HepG2 (cell line): ENCODE measurements around the gene ATP9A. TPM values are rescaled to one million over a fixed set of nuclear protein-coding genes. Genes with fewer than 3 reads are reported as not detected.

Source experiments
- ATAC-seq: fragments of 200-7000 bp; cut with Tn5 transposase; 3 replicates; pipeline ENCODE4 v1.9.1; 2020; ENCODE audit warnings: mild to moderate bottlenecking, moderate library complexity
- BruUV-seq: library from RNA; stranded (reverse); fragments of 400-500 nt; replicated peaks from 2 replicates; lab custom pipeline; 2021; lab: Mats Ljungman, UMichigan
- CTCF ChIA-PET: fragments of 300-600 bp; formaldehyde crosslinking; extraction: SDS; loops from one replicate; lab custom pipeline; 2021; ENCODE audit warnings: low total read pairs, inconsistent platforms, low intra/inter-chr PET ratio; lab: Yijun Ruan, JAX
- POLR2A ChIA-PET: fragments of 350-600 bp; sonication (Branson Sonifier 250); formaldehyde crosslinking; loops from one replicate; lab custom pipeline; 2020; ENCODE audit warnings: antibody characterized with exemption, inconsistent platforms; lab: Yijun Ruan, JAX
- DNase-seq: peaks from one replicate; pipeline ENCODE4 v3.0.0-alpha.2; 2015; ENCODE audit warnings: low spot score
- FAIRE-seq: peaks from 3 replicates; lab custom pipeline; 2011; peaks lifted over from hg19 to GRCh38; lab: Jason Lieb, UNC
- H2AFZ ChIP-seq: one replicate; pipeline ENCODE4 v1.6.1; 2011; ENCODE audit warnings: low read length, inconsistent platforms
- H3K27ac ChIP-seq: fragments of 300-600 bp; 3 replicates; pipeline ENCODE4 v1.8.0; 2011; ENCODE audit warnings: mixed run types, mild to moderate bottlenecking, mixed read lengths, low read length, inconsistent platforms; ENCODE audit not compliant: insufficient read depth; ENCODE audit errors: extremely low read length
- H3K27me3 ChIP-seq, 2 experiments: fragments of 200-600 bp in 1 of 2; 2 replicates in 1 of 2; 3 replicates in 1 of 2; pipeline versions ENCODE4 v1.6.0 to v1.8.0; 2011; ENCODE audit warnings: low read length in 2 of 2, mild to moderate bottlenecking in 2 of 2, moderate library complexity in 2 of 2, inconsistent platforms in 1 of 2; ENCODE audit not compliant: insufficient read depth in 2 of 2, control insufficient read depth in 1 of 2
- H3K36me3 ChIP-seq, 2 experiments: fragments of 200-600 bp in 1 of 2; replicated peaks in 1 of 2; 2 replicates in 1 of 2; 3 replicates in 1 of 2; pipeline versions ENCODE4 v1.5.1 to v1.8.0; 2011; ENCODE audit warnings: low read length in 2 of 2, inconsistent platforms in 1 of 2; ENCODE audit not compliant: insufficient read depth in 2 of 2, control insufficient read depth in 1 of 2
- H3K4me1 ChIP-seq: 2 replicates; pipeline ENCODE4 v1.5.1; 2012; ENCODE audit warnings: low read length, inconsistent platforms; ENCODE audit not compliant: insufficient read depth
- H3K4me2 ChIP-seq: 2 replicates; pipeline ENCODE4 v1.6.0; 2011; ENCODE audit warnings: low read depth, low read length, inconsistent platforms
- H3K4me3 ChIP-seq, 3 experiments: fragments of 200-600 bp in 1 of 3; sonication (generic), shearing (Covaris generic) in 1 of 3; replicated peaks in 1 of 3; 2 replicates each; pipeline ENCODE4 v1.5.1; 2011 to 2016; ENCODE audit warnings: low read length in 3 of 3, inconsistent platforms in 2 of 3, low read depth in 2 of 3, mild to moderate bottlenecking in 2 of 3, control low read depth in 1 of 3, mixed read lengths in 1 of 3; ENCODE audit not compliant: insufficient read depth in 1 of 3
- H3K79me2 ChIP-seq: one replicate; pipeline ENCODE4 v1.6.1; 2011; ENCODE audit warnings: low read length, inconsistent platforms; ENCODE audit not compliant: insufficient read depth
- H3K9ac ChIP-seq: 2 replicates; pipeline ENCODE4 v1.6.0; 2011; ENCODE audit warnings: mild to moderate bottlenecking, low read depth, low read length, inconsistent platforms; ENCODE audit not compliant: insufficient read depth
- H3K9me3 ChIP-seq: 2 replicates; pipeline ENCODE4 v1.5.1; 2012; ENCODE audit warnings: mild to moderate bottlenecking, low read length
- H4K20me1 ChIP-seq: 2 replicates; pipeline ENCODE4 v1.6.0; 2011; ENCODE audit warnings: inconsistent platforms, mild to moderate bottlenecking, low read length, moderate library complexity; ENCODE audit not compliant: insufficient read depth
- PHF20 ChIP-seq: sonication (generic); formaldehyde crosslinking; IDR thresholded peaks from 2 replicates; pipeline ENCODE4 v1.5.0; 2020; ENCODE audit warnings: mild to moderate bottlenecking, missing genetic modification reagents
- TBP ChIP-seq: sonication (generic); formaldehyde crosslinking; IDR thresholded peaks from 2 replicates; pipeline ENCODE4 v1.5.0; 2020; ENCODE audit warnings: missing genetic modification reagents
- ZNF253 ChIP-seq: sonication (generic); formaldehyde crosslinking; IDR thresholded peaks from 2 replicates; pipeline ENCODE4 v1.8.0; 2022; ENCODE audit warnings: mild to moderate bottlenecking, missing genetic modification reagents, borderline replicate concordance
- WGBS: methylation state at CpG from one replicate; pipeline ENCODE4 v1.1.6; 2017; ENCODE audit warnings: low lambda C conversion rate; 5-methylcytosine and 5-hydroxymethylcytosine counted together
- in situ Hi-C: cut with HindIII; loops from 2 replicates; pipeline ENCODE4 v1.10.0; 2017; ENCODE audit warnings: low pct_unique_long_range_greater_than_20kb; ENCODE audit not compliant: extremely low pct_ligation_motif_present
- intact Hi-C: fragments of 100-400 bp; cut with micrococcal nuclease; formaldehyde crosslinking; loops from one replicate; pipeline ENCODE4 v1.10.0; 2022; ENCODE audit not compliant: unreplicated experiment
- polyA plus RNA-seq, 8 experiments: library from polyadenylated mRNA; depleted of rRNA in 3 of 8; stranded (reverse) in 7 of 8; unstranded in 1 of 8; fragments of >200 nt; fragmentation: Illumina TruSeq in 4 of 8; extraction: Trizol in 4 of 8; gene quantifications; 2 replicates each; pipeline versions ENCODE4 v1.2.1 to v1.2.3, GENCODE V29; 2011 to 2016; ENCODE audit warnings: low read depth in 4 of 8, missing spikeins in 1 of 8, mixed read lengths in 1 of 8; ENCODE audit not compliant: insufficient read depth in 1 of 8
- total RNA-seq, 5 experiments: library from RNA; depleted of rRNA; stranded (reverse); fragments of >200 nt; fragmentation: Illumina TruSeq; extraction: Trizol; gene quantifications; 2 replicates each; pipeline ENCODE4 v1.2.3, GENCODE V29; 2016; ENCODE audit warnings: low read depth in 1 of 5
- TF ChIP-seq, protein P1 (sequence below): sonication (generic); formaldehyde crosslinking; IDR thresholded peaks from 2 replicates; pipeline ENCODE4 v1.4.0; 2020; ENCODE audit warnings: mild to moderate bottlenecking, low read depth, missing genetic modification reagents
- TF ChIP-seq, protein P2 (sequence below): sonication (generic); formaldehyde crosslinking; IDR thresholded peaks from 2 replicates; pipeline ENCODE4 v1.8.1; 2023; ENCODE audit warnings: missing genetic modification reagents, mild to moderate bottlenecking, borderline replicate concordance
- TF ChIP-seq, protein P3 (sequence below): sonication (generic); formaldehyde crosslinking; IDR thresholded peaks from 2 replicates; pipeline ENCODE4 v1.5.0; 2020; ENCODE audit warnings: mild to moderate bottlenecking, missing genetic modification reagents
- TF ChIP-seq, protein P4 (sequence below): sonication (generic); formaldehyde crosslinking; IDR thresholded peaks from 2 replicates; pipeline ENCODE4 v1.9.0; 2021; ENCODE audit warnings: missing genetic modification reagents, borderline replicate concordance

The ATP9A gene
- total and polyA plus RNA-seq, 2 of the 13 experiments (the other 11 are each of a cell fraction or from before 2014, with no cell fraction given), result 11.8 to 18.5 TPM

DNA sequence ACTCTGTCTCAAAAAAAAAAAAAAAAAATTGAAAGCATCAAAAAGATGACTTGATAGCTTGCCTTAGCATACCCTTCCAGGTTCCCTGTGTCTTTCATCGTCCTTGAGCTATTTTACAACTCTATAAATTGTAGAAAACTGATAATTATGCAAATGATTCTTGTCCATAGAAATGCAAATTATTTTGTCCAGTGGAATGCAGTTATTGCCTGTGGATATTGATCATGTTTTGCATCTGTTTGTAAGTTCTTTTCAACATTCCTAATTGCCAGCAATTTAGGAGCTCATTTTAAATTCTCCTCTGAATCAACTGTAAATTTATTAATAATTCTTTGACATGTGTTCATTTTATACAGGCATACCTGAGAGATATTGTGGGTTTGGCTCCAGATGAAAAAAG lies 7.1 kb upstream of the ATP9A start:
- in situ Hi-C loops (no loop called here), intact Hi-C loops (no loop called here)
- Histone ChIP-seq H3K4me1 (peaks cover 8% of the 10 kb centered on the region), H3K9me3 (no peaks in the 10 kb centered on the region; the same call in none of the 2 replicates), H3K27me3 (peaks cover 1 to 2% of the 10 kb centered on the region in 2 experiments; a peak in 1 of 5 replicates), H3K4me3 (no peak overlapping the region), H3K27ac (no peak overlapping the region), H3K4me2 (no peak overlapping the region), H2AFZ (no peak overlapping the region), H3K36me3 (no peaks in the 10 kb centered on the region), H4K20me1 (no peaks in the 10 kb centered on the region), H3K79me2 (no peaks in the 10 kb centered on the region), H3K9ac (no peak overlapping the region)
- DNase-seq (no peak), FAIRE-seq (no peak), ATAC-seq (no peak)
- TF ChIP-seq, protein P1, sequence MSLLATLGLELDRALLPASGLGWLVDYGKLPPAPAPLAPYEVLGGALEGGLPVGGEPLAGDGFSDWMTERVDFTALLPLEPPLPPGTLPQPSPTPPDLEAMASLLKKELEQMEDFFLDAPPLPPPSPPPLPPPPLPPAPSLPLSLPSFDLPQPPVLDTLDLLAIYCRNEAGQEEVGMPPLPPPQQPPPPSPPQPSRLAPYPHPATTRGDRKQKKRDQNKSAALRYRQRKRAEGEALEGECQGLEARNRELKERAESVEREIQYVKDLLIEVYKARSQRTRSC (CRISPR knock-in tag), result no peak
- no peak for TF ChIP-seq ZNF253
- TF ChIP-seq, protein P2, sequence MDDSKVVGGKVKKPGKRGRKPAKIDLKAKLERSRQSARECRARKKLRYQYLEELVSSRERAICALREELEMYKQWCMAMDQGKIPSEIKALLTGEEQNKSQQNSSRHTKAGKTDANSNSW (CRISPR knock-in tag), result no peak
- no peak for TF ChIP-seq PHF20 (CRISPR knock-in tag)
- TF ChIP-seq, protein P3, sequence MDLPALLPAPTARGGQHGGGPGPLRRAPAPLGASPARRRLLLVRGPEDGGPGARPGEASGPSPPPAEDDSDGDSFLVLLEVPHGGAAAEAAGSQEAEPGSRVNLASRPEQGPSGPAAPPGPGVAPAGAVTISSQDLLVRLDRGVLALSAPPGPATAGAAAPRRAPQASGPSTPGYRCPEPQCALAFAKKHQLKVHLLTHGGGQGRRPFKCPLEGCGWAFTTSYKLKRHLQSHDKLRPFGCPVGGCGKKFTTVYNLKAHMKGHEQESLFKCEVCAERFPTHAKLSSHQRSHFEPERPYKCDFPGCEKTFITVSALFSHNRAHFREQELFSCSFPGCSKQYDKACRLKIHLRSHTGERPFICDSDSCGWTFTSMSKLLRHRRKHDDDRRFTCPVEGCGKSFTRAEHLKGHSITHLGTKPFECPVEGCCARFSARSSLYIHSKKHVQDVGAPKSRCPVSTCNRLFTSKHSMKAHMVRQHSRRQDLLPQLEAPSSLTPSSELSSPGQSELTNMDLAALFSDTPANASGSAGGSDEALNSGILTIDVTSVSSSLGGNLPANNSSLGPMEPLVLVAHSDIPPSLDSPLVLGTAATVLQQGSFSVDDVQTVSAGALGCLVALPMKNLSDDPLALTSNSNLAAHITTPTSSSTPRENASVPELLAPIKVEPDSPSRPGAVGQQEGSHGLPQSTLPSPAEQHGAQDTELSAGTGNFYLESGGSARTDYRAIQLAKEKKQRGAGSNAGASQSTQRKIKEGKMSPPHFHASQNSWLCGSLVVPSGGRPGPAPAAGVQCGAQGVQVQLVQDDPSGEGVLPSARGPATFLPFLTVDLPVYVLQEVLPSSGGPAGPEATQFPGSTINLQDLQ (CRISPR knock-in tag), result no peak
- no peak for TF ChIP-seq TBP (CRISPR knock-in tag)
- TF ChIP-seq, protein P4, sequence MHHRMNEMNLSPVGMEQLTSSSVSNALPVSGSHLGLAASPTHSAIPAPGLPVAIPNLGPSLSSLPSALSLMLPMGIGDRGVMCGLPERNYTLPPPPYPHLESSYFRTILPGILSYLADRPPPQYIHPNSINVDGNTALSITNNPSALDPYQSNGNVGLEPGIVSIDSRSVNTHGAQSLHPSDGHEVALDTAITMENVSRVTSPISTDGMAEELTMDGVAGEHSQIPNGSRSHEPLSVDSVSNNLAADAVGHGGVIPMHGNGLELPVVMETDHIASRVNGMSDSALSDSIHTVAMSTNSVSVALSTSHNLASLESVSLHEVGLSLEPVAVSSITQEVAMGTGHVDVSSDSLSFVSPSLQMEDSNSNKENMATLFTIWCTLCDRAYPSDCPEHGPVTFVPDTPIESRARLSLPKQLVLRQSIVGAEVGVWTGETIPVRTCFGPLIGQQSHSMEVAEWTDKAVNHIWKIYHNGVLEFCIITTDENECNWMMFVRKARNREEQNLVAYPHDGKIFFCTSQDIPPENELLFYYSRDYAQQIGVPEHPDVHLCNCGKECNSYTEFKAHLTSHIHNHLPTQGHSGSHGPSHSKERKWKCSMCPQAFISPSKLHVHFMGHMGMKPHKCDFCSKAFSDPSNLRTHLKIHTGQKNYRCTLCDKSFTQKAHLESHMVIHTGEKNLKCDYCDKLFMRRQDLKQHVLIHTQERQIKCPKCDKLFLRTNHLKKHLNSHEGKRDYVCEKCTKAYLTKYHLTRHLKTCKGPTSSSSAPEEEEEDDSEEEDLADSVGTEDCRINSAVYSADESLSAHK (CRISPR knock-in tag), result no peak
- ChIA-PET POLR2A (interaction anchor here (0.6 kb wide), 1 partner anchor 13 kb away, joined by 4 read pairs; no protein-coding TSS in a partner anchor), CTCF (no interaction called here)
- no TSS peak for BruUV-seq
- 40% methylated on average over 1 of the region's 1 CpG for WGBS
